Dedifferentiated amniotic fluid mesenchymal stem cell (primary cell): ENCODE data around the gene KRIT1.

Experiments
- DNase-seq: peaks from one replicate; pipeline ENCODE4 v3.0.0-alpha.2; 2016; ENCODE audit errors: extremely low spot score

KRIT1 gene

DNA sequence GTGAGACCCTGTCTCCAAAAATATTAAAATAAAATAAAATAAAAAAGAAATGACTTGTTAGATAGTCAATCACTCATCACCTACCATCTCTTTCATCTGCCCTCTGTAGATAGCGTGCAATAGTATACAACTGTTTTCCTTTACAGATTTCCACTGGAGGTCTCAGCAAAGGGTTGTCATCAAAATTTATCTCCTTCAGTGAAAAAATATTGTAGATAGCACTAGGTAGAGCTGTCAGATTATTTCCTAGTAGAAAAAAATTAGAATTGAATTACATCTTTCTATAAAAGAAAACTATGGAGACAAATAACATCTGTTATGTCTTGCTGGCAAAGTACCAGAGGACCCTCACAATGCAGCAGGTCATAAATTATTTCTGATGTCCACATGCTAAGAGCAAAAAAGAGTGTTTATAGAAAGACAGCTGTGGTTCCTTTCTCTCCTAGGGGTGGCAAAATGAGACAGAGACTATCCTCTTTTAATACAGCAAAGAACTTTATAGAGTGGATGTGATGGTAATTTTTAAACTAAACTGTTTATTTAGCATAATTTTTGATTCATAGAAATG, 95.2 kb downstream of the KRIT1 start:
- no peak for DNase-seq

DNA sequence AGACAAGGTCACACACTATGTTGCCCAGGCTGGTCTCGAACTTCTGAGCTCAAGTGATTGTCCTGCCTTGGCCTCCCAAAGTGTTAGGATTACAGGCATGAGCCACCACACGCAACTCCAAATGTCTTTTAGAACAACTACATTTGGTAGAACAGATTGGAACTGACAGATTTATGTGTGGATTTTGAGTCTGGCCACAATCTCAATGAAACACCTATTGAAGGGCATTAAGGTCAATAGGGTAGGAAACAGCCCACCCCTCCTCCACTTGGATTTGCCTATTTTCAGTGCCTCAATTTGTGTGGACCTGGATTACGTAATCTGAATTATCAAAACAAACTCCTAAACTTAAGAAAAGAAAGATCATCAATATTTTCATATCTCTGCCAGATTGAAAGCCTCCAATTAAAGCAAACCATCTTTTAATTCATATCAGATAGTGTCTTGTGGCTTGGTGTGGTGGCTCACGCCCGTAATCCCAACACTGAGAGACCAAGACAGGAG, 95.9 kb downstream of the KRIT1 start:
- no peak for DNase-seq
